Omental fat pad (tissue), 4 donors: ENCODE data around the gene EML5. TPM values are rescaled to one million over a fixed set of nuclear protein-coding genes. Genes with fewer than 3 reads are reported as not detected.

Experiments
- ATAC-seq: fragments of 150-250 bp; one replicate; pipeline ENCODE4 v1.9.1; 2016; ENCODE audit warnings: mild to moderate bottlenecking, moderate library complexity; ENCODE audit not compliant: low FRiP score
- DNase-seq: peaks from one replicate; pipeline ENCODE4 v3.0.0-alpha.2; 2019; ENCODE audit warnings: low spot score
- total RNA-seq, 4 donors: library from RNA; depleted of rRNA; stranded (reverse); fragments of >200 nt; gene quantifications; one replicate each; pipeline ENCODE4 v1.1.0, GENCODE V29; 2016
- TF ChIP-seq, protein P1 (sequence below), 3 donors: fragments of 450-650 bp; IDR thresholded peaks; one replicate each; pipeline ENCODE4 v1.5.1; 2016 to 2017; ENCODE audit warnings: antibody characterized with exemption in 3 of 3, mild to moderate bottlenecking in 3 of 3, moderate library complexity in 2 of 3

EML5 gene
- total RNA-seq, 4 donors from 2014 or later, result 0.36 to 0.63 (median 0.47) TPM

DNA sequence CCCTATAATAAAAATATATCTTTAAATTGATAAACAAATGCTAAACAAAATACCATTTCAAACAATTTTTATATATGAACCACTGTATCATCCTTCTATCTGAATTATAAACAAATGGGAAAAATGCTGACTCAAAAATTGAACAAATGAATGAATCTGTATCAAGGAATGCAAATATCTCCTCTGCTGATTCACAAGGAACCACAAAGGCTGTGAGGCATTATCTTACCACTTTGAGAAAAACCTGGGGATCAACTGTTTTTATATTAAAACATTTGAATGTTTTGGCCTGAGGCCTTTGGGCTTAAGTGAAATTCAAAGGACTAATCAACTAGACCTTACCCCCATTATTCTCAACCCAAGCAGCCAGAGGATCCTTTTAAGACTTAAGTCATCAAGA lies 86.3 kb downstream of the EML5 start:
- DNase-seq, result no peak
- no peak for ATAC-seq
- TF ChIP-seq, protein P1, sequence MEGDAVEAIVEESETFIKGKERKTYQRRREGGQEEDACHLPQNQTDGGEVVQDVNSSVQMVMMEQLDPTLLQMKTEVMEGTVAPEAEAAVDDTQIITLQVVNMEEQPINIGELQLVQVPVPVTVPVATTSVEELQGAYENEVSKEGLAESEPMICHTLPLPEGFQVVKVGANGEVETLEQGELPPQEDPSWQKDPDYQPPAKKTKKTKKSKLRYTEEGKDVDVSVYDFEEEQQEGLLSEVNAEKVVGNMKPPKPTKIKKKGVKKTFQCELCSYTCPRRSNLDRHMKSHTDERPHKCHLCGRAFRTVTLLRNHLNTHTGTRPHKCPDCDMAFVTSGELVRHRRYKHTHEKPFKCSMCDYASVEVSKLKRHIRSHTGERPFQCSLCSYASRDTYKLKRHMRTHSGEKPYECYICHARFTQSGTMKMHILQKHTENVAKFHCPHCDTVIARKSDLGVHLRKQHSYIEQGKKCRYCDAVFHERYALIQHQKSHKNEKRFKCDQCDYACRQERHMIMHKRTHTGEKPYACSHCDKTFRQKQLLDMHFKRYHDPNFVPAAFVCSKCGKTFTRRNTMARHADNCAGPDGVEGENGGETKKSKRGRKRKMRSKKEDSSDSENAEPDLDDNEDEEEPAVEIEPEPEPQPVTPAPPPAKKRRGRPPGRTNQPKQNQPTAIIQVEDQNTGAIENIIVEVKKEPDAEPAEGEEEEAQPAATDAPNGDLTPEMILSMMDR (IDR thresholded peaks at IDR 0.05), result no peak

DNA sequence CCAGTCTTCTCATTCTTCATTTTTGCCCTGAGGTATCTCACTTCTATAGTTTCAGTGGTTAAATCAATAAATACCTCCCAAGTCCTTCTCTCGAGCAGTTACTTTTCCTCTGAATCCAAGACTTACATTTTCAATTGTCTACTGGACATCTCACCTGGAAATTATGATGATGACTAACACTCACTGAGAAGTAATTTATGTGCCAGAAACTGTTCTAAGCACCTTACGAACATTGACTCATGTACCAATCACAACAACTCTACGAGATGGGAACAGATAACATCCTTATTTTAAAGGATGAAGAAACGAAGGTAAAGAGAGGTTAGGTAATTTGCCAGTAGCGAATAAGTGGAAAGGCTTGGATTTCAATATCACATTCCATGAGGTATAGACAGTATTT lies 94.1 kb downstream of the EML5 start:
- no peak for ATAC-seq
- TF ChIP-seq, protein P1 (IDR thresholded peaks at IDR 0.05), result no peak
- DNase-seq, result no peak

GRCh38 chr14:88695870-88696269 lies 96.9 kb downstream of the EML5 start:
- no peak for ATAC-seq
- TF ChIP-seq, protein P1 (IDR thresholded peaks at IDR 0.05), result no peak

DNA sequence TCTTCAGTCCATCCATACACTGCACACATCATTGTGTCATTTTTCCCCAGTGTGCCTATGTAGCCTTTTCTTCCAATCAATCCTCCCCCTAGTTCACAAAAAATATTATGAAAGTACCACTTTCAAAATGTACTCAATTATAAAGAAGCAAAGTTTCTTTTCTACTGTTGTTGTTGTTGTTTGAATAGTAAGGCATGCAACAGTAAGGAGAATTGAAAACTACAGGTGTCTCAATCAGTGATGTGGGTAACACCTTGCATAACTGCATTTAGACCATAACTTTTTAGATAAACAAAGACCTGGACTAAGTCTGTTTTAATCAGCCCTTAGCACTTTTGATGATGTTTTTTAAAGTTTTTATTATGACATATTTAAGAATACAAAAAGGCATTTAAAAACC lies 104.4 kb downstream of the EML5 start:
- ATAC-seq (no peak), DNase-seq (no peak)
- TF ChIP-seq, protein P1 (IDR thresholded peaks at IDR 0.05), result no peak

More at GRCh38 chr14:88695870-88696269, 96.9 kb downstream of the EML5 start:
- DNase-seq, result no peak

DNA sequence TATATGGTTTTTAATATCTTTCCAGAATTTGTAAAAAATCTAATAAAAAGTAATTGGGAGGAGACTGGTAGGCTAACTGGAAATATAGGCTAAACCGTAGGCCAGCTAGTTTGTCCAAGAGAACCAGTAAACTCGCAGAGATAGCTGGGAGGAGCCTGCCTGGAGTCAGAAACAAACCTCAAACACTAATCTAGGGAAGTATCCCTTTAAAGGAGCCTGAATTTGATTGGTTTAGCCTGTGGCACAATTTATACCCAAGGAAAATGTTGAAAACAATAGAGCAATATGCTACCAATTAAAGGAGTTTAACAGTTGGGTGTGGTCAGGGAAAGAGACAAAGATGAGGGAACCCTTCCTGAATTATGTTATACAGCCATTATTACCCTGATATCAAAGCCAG lies 109.6 kb downstream of the EML5 start:
- TF ChIP-seq, protein P1 (IDR thresholded peaks at IDR 0.05), result no peak
- ATAC-seq, result no peak
- no peak for DNase-seq

DNA sequence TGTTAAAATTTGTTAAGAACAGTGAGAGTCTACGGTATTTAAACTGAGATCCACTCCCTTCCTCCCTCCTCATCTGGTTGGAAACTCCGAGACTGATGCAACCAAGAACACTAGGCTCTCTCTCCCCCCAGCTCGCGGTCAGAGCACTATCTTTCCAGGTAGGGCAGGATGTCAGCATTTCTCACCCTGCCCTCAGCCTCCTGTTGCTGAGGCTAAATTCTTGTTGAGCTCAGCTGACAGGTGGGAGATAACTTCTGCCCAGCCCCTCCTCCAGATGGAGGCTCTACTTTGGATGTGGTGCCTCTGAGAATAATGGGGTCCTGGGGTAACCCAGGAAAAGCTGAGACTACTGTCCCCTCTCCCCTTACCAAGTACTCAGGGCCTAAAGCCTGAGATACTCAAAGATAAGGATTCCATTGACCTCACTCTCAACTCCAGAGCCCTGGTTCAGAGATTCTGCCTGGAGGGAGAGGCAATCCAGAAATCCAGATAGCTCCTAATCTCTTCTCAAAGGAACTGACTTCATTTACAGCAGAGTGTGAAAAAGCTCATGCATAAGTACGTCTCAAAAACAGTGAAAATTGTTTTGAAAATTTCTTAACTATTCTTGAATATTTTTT lies 110.1 kb downstream of the EML5 start:
- DNase-seq (no peak), ATAC-seq (no peak)
- TF ChIP-seq, protein P1 (IDR thresholded peaks at IDR 0.05), result no peak

DNA sequence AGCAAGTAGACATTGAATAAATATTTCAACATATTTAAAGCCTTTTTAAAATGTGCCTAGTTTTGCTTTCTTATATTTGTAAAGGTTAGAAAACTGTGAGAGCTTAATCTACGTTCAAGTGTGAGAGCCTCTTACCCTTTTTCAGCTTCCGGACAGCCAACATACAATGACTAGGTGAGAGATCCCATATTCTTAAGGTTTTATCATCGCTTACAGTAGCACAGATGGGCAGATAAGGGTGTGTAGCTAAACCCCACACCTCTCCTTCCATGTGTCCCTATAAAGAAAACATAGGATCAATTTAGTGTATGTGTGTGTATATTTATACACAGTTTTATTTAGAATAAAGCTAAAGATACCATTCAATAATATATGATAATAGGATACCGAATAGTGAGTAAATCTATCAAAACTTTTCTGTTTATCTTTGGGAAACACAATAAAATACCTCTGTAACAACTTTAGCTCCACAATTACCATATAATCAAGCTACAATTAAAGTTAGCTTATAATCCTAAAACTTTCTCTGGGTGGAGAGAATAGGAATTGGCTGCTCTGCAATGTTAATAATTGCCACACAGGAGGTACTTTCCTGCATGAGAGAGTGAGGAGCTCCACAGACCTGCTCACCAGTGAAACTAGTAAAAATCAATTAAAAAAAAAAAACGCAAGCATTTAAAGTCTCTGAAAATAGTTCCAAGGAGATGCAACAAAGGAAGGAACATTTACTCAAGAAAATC lies 110.8 kb downstream of the EML5 start:
- TF ChIP-seq, protein P1 (IDR thresholded peaks at IDR 0.05), result no peak
- no peak for ATAC-seq
- no peak for DNase-seq
